HK-2 (cell line): Measurements from ENCODE around the gene TMBIM6.
A peak's percentile ranks its signal among the peaks of the same experiment; 100 is the strongest.
"Not testable (repeated sequence)": the region's sequence is repeated elsewhere in the genome, so short reads cannot be mapped to it uniquely, and the experiment has no call there.

Experiments
- DNase-seq: peaks from one replicate; pipeline ENCODE4 v3.0.0-alpha.2; 2018; ENCODE audit not compliant: unreplicated experiment

TMBIM6 gene

GRCh38 chr12:49728446-49728845, 12.9 kb upstream of the TMBIM6 start:
- no peak for DNase-seq

GRCh38 chr12:49730050-49730449, 11.3 kb upstream of the TMBIM6 start:
- DNase-seq: no peak

DNA sequence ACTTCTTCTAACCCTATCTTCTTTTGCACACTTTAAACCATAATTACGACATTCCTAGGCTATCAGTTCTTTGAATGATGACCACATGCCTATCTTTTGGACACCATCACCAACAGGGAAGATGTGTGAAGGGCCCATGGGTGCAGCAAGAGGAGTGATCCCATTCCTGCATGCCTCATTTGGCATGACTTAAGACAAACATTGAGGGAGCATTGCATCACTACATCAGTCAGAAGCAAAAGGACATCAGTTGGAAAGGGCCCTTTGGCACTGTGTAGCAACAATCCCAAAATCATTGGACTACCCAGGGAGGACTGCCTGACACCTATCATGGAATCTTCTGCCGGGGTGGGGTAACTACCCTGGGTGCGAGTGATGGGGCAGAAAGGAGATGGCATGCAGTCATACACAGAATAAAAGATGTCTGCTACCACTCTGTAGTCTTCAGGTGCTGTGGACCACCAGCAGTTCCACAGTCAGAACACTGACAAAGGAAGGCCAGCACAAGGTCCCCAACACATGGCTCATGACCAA, 10.7 kb upstream of the TMBIM6 start:
- DNase-seq: no peak

GRCh38 chr12:49733219-49734017, 7.9 kb upstream of the TMBIM6 start:
- DNase-seq: no peak

GRCh38 chr12:49734900-49735299, 6.5 kb upstream of the TMBIM6 start:
- not testable (repeated sequence) for DNase-seq

DNA sequence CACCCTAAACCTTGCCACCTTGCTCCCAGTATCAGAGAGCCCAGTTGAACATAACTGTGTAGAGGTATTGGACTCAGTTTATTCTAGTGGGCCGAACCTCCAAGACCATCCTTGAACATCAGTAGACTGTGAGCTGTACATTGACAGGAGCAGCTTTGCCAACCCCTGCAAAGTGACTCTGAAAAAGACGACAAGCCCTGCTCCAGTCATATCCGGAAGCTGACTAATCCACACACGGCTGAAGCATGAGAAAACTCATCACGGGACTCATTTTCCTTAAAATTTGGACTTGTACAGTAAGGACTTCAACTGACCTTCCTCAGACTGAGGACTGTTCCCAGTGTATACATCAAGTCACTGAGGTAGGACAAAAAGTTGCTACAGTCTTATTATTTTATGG, 2.6 kb upstream of the TMBIM6 start:
- DNase-seq: peak; percentile 24

GRCh38 chr12:49740277-49740676, 1.1 kb upstream of the TMBIM6 start:
- not testable (repeated sequence) for DNase-seq

- peak; percentile 94 for DNase-seq
Observed at GRCh38 chr12:49741882-49742620, 694 bp downstream of the TMBIM6 start.

DNA sequence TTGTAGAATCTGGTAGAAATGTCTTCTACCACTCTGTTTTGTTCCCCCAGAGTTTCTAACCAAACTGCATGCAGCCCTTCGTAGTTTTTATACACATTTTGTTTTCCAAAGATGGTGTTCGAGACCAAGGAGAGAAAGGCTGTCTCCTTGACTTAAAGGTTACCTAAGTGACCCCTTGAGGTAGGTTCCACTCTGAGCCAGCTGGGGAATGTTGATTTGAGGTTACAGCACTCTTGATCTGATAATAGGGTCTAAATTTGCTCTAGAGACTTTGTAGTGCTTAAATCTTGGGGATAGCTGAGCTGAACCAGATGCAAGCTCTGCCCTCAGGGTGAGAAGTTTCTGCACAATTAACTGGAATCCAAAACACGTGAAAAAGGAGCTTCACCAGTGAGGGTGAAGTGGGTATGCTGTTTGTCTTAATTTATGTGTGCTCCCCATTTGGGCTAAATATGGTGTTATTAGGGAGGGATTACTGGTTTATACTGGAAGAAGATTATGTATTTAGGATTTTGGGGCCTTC, 3.1 kb downstream of the TMBIM6 start:
- no peak for DNase-seq

DNA sequence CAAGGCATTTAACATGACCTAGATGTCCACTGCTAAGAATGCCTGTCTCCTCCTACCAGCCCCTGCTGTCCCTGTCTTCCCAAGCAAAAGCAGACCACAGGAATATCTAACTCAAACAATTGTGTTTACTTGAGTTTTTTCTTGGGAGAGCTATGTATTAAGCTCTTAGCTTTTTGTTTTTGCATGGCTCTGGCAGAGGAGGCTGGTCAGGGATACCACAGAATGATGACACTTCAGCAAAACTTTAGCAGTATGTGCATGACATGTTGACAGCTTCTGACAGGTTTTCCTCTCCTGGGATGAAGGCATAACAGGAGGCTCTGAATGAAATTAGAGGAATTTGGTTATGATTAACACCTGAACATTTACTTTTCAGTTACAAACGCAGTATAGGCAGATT, 6.9 kb downstream of the TMBIM6 start:
- DNase-seq: no peak

- DNase-seq: no peak
Observed at GRCh38 chr12:49748800-49749199, 7.4 kb downstream of the TMBIM6 start.

DNA sequence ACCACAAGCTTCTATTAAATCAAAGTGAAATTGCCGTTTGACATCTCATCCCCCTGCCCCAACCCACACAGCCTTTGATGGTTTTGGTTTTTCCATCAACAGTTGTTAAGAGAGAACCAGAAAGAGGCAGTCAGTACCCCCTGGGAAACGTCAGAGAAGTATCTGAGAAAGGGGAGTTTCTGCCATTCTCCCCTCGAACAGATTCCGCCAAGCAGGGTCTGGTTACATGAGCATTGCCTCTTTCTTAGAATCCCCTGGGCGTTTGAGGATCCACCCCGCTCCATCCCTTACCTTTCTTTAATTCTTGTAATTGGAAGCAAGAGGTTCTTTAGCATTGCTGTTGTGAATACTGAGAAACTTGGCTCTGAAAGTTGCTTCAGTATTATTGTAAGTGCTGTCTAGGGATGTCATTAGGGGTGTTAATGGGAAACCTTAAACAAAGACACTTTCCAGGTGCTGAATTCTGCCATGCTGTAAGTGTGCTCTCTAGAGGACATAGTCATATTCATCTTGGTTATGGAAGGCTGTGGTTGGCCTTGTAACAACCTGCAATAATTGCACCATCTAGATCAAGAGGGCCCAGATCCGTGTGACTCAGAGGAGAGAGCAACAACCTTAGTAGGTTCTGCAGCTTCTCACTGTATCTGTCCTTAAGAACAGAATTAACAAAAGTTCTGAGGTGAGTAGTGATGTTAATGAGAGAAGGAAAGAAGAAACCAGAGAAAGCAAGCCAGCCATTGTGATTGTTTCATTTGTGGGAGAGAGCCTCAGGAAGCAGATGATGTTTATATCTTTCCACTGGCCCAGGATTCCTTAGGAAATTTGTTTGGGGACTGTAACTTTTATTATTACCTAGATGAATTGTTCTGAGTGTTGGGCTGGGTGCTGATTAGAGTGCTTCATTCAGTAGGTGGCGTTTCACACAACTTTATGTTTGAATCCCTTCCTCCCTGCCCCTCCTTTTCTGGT, 9.0 kb downstream of the TMBIM6 start:
- no peak for DNase-seq

- DNase-seq: no peak
Observed at GRCh38 chr12:49750996-49751393, 9.6 kb downstream of the TMBIM6 start.

- DNase-seq: no peak
Observed at GRCh38 chr12:49761677-49762467, 20.5 kb downstream of the TMBIM6 start.

GRCh38 chr12:49762468-49762847, 21.1 kb downstream of the TMBIM6 start:
- DNase-seq: no peak

- DNase-seq: peak; percentile 46
Observed at GRCh38 chr12:49763006-49763591, 21.7 kb downstream of the TMBIM6 start.

DNA sequence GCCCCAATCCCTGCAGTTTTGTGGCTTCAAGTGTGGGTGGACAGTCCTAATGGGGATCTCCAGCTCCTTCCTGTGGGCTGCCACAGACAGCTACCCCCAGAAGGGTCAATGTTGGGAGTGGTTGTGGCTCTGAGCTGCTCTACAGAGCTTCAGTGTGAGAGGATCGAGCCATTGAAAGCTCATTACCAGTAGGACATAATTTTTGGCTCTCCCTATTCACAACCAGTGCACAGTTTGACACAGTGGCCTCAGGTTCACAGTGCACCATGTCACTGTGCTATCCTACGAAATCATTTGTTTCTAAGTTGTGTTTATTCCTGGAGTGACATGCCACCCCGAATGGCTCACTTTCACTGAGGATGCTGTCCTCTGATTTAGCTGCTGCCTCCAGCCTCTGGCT, 22.8 kb downstream of the TMBIM6 start:
- no peak for DNase-seq

DNA sequence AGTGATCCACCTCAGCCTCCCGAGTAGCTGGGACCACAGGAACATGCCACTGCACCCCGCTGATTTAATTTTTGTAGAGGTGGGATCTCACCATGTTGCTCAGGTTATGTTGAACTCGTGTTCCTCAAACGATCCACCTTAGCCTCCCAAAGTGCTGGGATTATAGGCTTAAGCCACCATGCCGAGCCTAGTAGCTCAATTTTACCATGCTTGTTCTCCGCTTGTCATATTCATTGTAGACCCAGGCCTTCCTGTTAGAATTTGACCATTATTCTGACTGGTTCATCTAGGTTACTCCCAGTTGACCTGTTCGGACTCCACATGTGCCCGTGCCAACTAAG, 24.7 kb downstream of the TMBIM6 start:
- no peak for DNase-seq

GRCh38 chr12:49767333-49767732, 26.0 kb downstream of the TMBIM6 start:
- no peak for DNase-seq

DNA sequence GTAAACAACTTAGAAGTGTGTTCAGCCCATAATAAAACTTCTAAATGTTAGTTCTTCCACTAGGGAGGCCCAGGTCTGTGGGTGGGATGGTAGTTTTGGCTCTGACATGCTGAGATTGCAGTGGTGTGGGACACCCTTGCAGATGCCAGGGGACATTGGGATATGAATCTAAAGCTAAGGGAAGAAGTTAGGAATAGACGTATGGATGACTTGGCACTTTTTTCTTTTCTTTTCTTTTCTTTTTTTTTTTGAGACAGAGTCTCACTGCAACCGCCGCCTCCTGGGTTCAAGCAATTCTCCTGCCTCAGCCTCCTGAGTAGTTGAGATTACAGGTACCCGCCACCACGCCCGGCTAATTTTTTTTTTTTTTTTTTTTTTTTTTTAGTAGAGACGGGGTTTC, 31.7 kb downstream of the TMBIM6 start:
- not testable (repeated sequence) for DNase-seq
